Measurements from ENCODE around the gene ERMP1. TPM values are rescaled to one million over a fixed set of nuclear protein-coding genes. Genes with fewer than 3 reads are reported as not detected.

ERMP1 gene
- polyA plus RNA-seq, 1 of the 3 experiments (the other 2 are of a cell fraction): 5.9 TPM

GRCh38 chr9:5876026-5876425 lies 43.1 kb upstream of the ERMP1 start:
- Histone ChIP-seq H3K36me3 (replicated peaks in 1 of 2; ENCODE audit: control insufficient read depth in 1 of 2, insufficient read depth in 2 of 2, low read length in 1 of 2) (no peaks in the 10 kb centered on the region), H3K9me2 (no peaks in the 10 kb centered on the region), H2AFZ (ENCODE audit: low read depth) (no peak overlapping the region), H3K9me3 (no peaks in the 10 kb centered on the region), H3K9ac (no peak overlapping the region), H3K79me2 (ENCODE audit: insufficient read depth) (no peaks in the 10 kb centered on the region), H3F3A (replicated peaks; ENCODE audit: insufficient read depth) (peaks cover 16% of the 10 kb centered on the region), H3K27ac (ENCODE audit: low read depth in 2 of 2, low read length in 1 of 2) (no peak overlapping the region), H3K27me3 (ENCODE audit: insufficient read depth) (no peaks in the 10 kb centered on the region), H3K4me3 (ENCODE audit: low read depth in 2 of 2, low read length in 1 of 2) (no peak overlapping the region), H3K4me1 (ENCODE audit: control insufficient read depth in 1 of 2, insufficient read depth in 2 of 2, low read depth in 1 of 2, low read length in 1 of 2) (peaks cover 0 to 3% of the 10 kb centered on the region in 2 experiments; a peak in 2 of 4 replicates), H4K20me1 (ENCODE audit: insufficient read depth) (no peaks in the 10 kb centered on the region), H3K4me2 (no peak overlapping the region)
- CTCF ChIA-PET: interaction anchor here (1.0 kb wide), 1 partner anchor 178 kb away, joined by 3 read pairs; no protein-coding TSS in a partner anchor
- WGBS (ENCODE audit: low lambda C conversion rate): 78% methylated on average over 1 of the region's 1 CpG
- DNase-seq: no peak
- POLR2A ChIA-PET: no interaction called here
- TF ChIP-seq NRF1 (IDR thresholded peaks at IDR 0.05; ENCODE audit: low read depth, low read length) (no peak), GABPA (IDR thresholded peaks at IDR 0.05; ENCODE audit: low read depth) (no peak), CHD2 (IDR thresholded peaks at IDR 0.05; ENCODE audit: low read length, partially characterized antibody) (no peak), ELF1 (IDR thresholded peaks at IDR 0.05) (no peak), FOXJ3 (CRISPR knock-in tag; IDR thresholded peaks at IDR 0.05) (no peak), MAX (IDR thresholded peaks at IDR 0.05; ENCODE audit: low read depth) (no peak), GATA2 (CRISPR knock-in tag; IDR thresholded peaks at IDR 0.05) (no peak)
- TF ChIP-seq, protein P1, sequence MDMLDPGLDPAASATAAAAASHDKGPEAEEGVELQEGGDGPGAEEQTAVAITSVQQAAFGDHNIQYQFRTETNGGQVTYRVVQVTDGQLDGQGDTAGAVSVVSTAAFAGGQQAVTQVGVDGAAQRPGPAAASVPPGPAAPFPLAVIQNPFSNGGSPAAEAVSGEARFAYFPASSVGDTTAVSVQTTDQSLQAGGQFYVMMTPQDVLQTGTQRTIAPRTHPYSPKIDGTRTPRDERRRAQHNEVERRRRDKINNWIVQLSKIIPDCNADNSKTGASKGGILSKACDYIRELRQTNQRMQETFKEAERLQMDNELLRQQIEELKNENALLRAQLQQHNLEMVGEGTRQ (IDR thresholded peaks at IDR 0.05; ENCODE audit: borderline replicate concordance, low read depth, low read length): no peak
- TF ChIP-seq, protein P2, sequence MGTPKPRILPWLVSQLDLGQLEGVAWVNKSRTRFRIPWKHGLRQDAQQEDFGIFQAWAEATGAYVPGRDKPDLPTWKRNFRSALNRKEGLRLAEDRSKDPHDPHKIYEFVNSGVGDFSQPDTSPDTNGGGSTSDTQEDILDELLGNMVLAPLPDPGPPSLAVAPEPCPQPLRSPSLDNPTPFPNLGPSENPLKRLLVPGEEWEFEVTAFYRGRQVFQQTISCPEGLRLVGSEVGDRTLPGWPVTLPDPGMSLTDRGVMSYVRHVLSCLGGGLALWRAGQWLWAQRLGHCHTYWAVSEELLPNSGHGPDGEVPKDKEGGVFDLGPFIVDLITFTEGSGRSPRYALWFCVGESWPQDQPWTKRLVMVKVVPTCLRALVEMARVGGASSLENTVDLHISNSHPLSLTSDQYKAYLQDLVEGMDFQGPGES (IDR thresholded peaks at IDR 0.05; ENCODE audit: low read depth, low read length): no peak

DNA sequence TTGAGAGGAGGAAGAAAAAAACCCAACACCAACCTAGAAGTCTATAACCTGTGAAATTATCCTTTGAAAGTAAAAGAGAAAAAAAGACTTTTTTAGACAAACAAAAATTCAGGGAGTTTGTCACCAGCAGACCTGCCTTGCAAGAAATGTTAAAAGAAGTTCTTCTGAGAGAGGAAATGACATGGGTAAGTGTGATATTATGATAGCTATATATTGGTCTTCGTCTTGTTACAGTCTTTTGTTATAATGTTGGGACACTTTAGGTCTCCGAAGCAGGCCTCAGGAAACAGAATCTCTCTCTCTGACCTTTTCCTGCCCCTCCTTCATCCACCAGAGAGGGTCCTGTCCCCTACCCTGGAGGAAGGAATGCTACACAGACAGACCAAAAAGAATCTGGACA lies 41.1 kb upstream of the ERMP1 start:
- peaks cover 5% of the 10 kb centered on the region for H3F3A ChIP-seq (replicated peaks; ENCODE audit: insufficient read depth)
- H3K79me2 ChIP-seq (ENCODE audit: insufficient read depth): no peaks in the 10 kb centered on the region
- no peak overlapping the region for H3K27ac ChIP-seq (ENCODE audit: low read depth in 2 of 2, low read length in 1 of 2)
- H3K4me3 ChIP-seq (ENCODE audit: low read depth in 2 of 2, low read length in 1 of 2): no peak overlapping the region
- H3K27me3 ChIP-seq (ENCODE audit: insufficient read depth): no peaks in the 10 kb centered on the region
- no peaks in the 10 kb centered on the region for H3K36me3 ChIP-seq (replicated peaks in 1 of 2; ENCODE audit: control insufficient read depth in 1 of 2, insufficient read depth in 2 of 2, low read length in 1 of 2)
- H3K4me1 ChIP-seq (ENCODE audit: control insufficient read depth in 1 of 2, insufficient read depth in 2 of 2, low read depth in 1 of 2, low read length in 1 of 2): no peaks in the 10 kb centered on the region
- no peak overlapping the region for H3K9ac ChIP-seq
- 92% methylated on average over 2 of the region's 2 CpGs for WGBS (ENCODE audit: low lambda C conversion rate)
- no peaks in the 10 kb centered on the region for H4K20me1 ChIP-seq (ENCODE audit: insufficient read depth)
- no peak overlapping the region for H3K4me2 ChIP-seq
- H2AFZ ChIP-seq (ENCODE audit: low read depth): no peak overlapping the region
- no peaks in the 10 kb centered on the region for H3K9me2 ChIP-seq
- POLR2A ChIA-PET: no interaction called here
- DNase-seq: no peak
- CTCF ChIA-PET: interaction anchor here (0.7 to 2.0 kb wide), 2 partner anchors 10 to 12 kb away, joined by 3 to 11 read pairs; no protein-coding TSS in a partner anchor
- no peaks in the 10 kb centered on the region for H3K9me3 ChIP-seq
- TF ChIP-seq FOXM1 (IDR thresholded peaks at IDR 0.05; ENCODE audit: low read depth) (no peak), RFX5 (IDR thresholded peaks at IDR 0.05; ENCODE audit: low read length) (no peak), SMC3 (IDR thresholded peaks at IDR 0.05; ENCODE audit: low read depth, low read length) (no peak), GABPA (IDR thresholded peaks at IDR 0.05; ENCODE audit: low read depth) (no peak), CHD2 (IDR thresholded peaks at IDR 0.05; ENCODE audit: low read length, partially characterized antibody) (no peak), GATA2 (CRISPR knock-in tag; IDR thresholded peaks at IDR 0.05) (no peak), MAX (IDR thresholded peaks at IDR 0.05; ENCODE audit: low read depth) (no peak), USF1 (IDR thresholded peaks at IDR 0.05; ENCODE audit: borderline replicate concordance, low read depth) (no peak), ELF1 (IDR thresholded peaks at IDR 0.05) (no peak), FOXJ3 (CRISPR knock-in tag; IDR thresholded peaks at IDR 0.05) (no peak), SIN3A (IDR thresholded peaks at IDR 0.05; ENCODE audit: borderline replicate concordance, low read depth, low read length) (no peak), TCF12 (IDR thresholded peaks at IDR 0.05) (no peak), CTCF (IDR thresholded peaks at IDR 0.05) (no peak), TAF1 (IDR thresholded peaks at IDR 0.05; ENCODE audit: borderline replicate concordance, low read depth, low read length) (no peak), MXI1 (IDR thresholded peaks at IDR 0.05; ENCODE audit: low read depth, low read length) (no peak), JUND (IDR thresholded peaks at IDR 0.05) (no peak), EP300 (IDR thresholded peaks at IDR 0.05; ENCODE audit: borderline replicate concordance in 1 of 2, low read depth in 1 of 2, low read length in 1 of 2) (no peak)
- TF ChIP-seq, protein P3, sequence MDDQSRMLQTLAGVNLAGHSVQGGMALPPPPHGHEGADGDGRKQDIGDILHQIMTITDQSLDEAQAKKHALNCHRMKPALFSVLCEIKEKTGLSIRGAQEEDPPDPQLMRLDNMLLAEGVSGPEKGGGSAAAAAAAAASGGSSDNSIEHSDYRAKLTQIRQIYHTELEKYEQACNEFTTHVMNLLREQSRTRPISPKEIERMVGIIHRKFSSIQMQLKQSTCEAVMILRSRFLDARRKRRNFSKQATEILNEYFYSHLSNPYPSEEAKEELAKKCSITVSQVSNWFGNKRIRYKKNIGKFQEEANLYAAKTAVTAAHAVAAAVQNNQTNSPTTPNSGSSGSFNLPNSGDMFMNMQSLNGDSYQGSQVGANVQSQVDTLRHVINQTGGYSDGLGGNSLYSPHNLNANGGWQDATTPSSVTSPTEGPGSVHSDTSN (IDR thresholded peaks at IDR 0.05): no peak
